Stomach (tissue), 19 donors: ENCODE measurements around the gene AGAP9. TPM values are rescaled to one million over a fixed set of nuclear protein-coding genes. Genes with fewer than 3 reads are reported as not detected.
A peak's percentile ranks its signal among the peaks of the same experiment; 100 is the strongest.
"Not testable (repeated sequence)": the region's sequence is repeated elsewhere in the genome, so short reads cannot be mapped to it uniquely, and the experiment has no call there.

Experiments
- DNase-seq, 2 donors: peaks; one replicate each; pipeline versions ENCODE4 v3.0.0 to v3.0.0-alpha.2; 2013 to 2019
- H3K27ac ChIP-seq, 5 donors: fragments of 200-600 bp in 4 of 5; sonication (generic) in 4 of 5; one replicate each; pipeline ENCODE4 v1.5.1; 2013 to 2019; ENCODE audit warnings: mild to moderate bottlenecking in 1 of 5, moderate library complexity in 1 of 5
- H3K27me3 ChIP-seq, 3 donors: fragments of 200-600 bp; sonication (generic); one replicate each; pipeline ENCODE4 v1.5.1; 2017 to 2019; ENCODE audit warnings: mixed run types in 1 of 3
- H3K36me3 ChIP-seq, 4 donors: fragments of 200-600 bp; sonication (generic); 1 replicate in 3 of 4; 2 replicates in 1 of 4; pipeline ENCODE4 v1.5.1; 2016 to 2019
- H3K4me1 ChIP-seq, 4 donors: fragments of 200-600 bp; sonication (generic); one replicate each; pipeline ENCODE4 v1.5.1; 2016 to 2019
- H3K4me3 ChIP-seq, 4 donors: fragments of 200-600 bp; sonication (generic) in 3 of 4; one replicate each; pipeline ENCODE4 v1.5.1; 2016 to 2019; ENCODE audit warnings: mild to moderate bottlenecking in 1 of 4
- H3K9me3 ChIP-seq, 4 donors: fragments of 200-600 bp; sonication (generic); one replicate each; pipeline ENCODE4 v1.5.1; 2016 to 2019
- WGBS, 5 donors: extraction: QIAGEN DNeasy Blood & Tissue Kit in 3 of 5; methylation state at CpG; one replicate each; pipeline versions ENCODE4 v1.1.5 to v1.1.7; 2013 to 2018; 5-methylcytosine and 5-hydroxymethylcytosine counted together
- intact Hi-C: fragments of 100-400 bp; cut with DNase I; formaldehyde crosslinking; loops from one replicate; pipeline ENCODE4 v1.15.1; 2023; ENCODE audit warnings: low total_unique reads
- long read RNA-seq, 10 donors: transcript quantifications; one replicate each; lab custom pipeline, GENCODE V29; 2026
- polyA plus RNA-seq, 3 donors: library from polyadenylated mRNA; stranded (reverse); fragments of 200-250 nt; gene quantifications; one replicate each; pipeline ENCODE4 v1.2.3, GENCODE V29; 2013
- total RNA-seq, 5 donors: library from RNA; depleted of rRNA; stranded (reverse); fragments of >200 nt; gene quantifications; one replicate each; pipeline versions ENCODE4 v1.1.0 to v1.2.3, GENCODE V29; 2014 to 2016
- donor health status: healthy with polysubstance abuse.
- donor health status: Bipolar disorder and iron deficiency.
- donor health status: healthy.

AGAP9 gene
- total RNA-seq (10 to 100 TPM in 4 of 5 donors, 1 to 10 TPM in 1; 1.4 to 40.3 (median 10.6) TPM), polyA plus RNA-seq (10 to 100 TPM in 1 of 3 donors, 1 to 10 TPM in 2; 3.1 to 10.8 (median 3.4) TPM)
- long read RNA-seq, donor 1: 0 reads
- long read RNA-seq, donor 2, partial matches to known transcripts: 0 of 2 reads
- long read RNA-seq, donor 2, other reads (novel, unspliced or antisense): 0 of 2 reads
- long read RNA-seq, donor 3, partial matches to known transcripts: 0 of 2 reads
- long read RNA-seq, donor 3, other reads (novel, unspliced or antisense): 0 of 2 reads
- long read RNA-seq, donor 4: 0 reads
- long read RNA-seq, donor 5: 0 reads
- long read RNA-seq, donor 6: 0 reads
- long read RNA-seq, donor 7: 0 reads
- long read RNA-seq, donor 8, partial matches to known transcripts: 0 of 1 reads
- long read RNA-seq, donor 8, other reads (novel, unspliced or antisense): 0 of 1 reads
- long read RNA-seq, donor 9, partial matches to known transcripts: 0 of 1 reads
- long read RNA-seq, donor 9, other reads (novel, unspliced or antisense): 0 of 1 reads
- long read RNA-seq, donor 10: 0 reads

GRCh38 chr10:47523475-47523874 lies at the start of gene AGAP9:
TSS of gene AGAP9 (minus strand) at chr10:47523638. CDS start at chr10:47523526, 112 bp downstream.
- DNase-seq, H3K36me3 ChIP-seq, H3K9me3 ChIP-seq, H3K4me1 ChIP-seq, H3K27ac ChIP-seq, H3K27me3 ChIP-seq, intact Hi-C loops, H3K4me3 ChIP-seq: not testable (repeated sequence)
- no CpG with 5 or more reads among the region's 20 CpGs for WGBS, 5 donors

- DNase-seq, H3K9me3 ChIP-seq, H3K36me3 ChIP-seq, intact Hi-C loops, H3K27ac ChIP-seq, H3K27me3 ChIP-seq, H3K4me1 ChIP-seq, H3K4me3 ChIP-seq: not testable (repeated sequence)
- WGBS, 5 donors: 59 to 85% (median 67%) methylated on average over 2 to 7 of the region's 9 CpGs
Observed at GRCh38 chr10:47571138-47571912, 47.9 kb upstream of the AGAP9 start.

- H3K9me3 ChIP-seq, H3K27ac ChIP-seq, DNase-seq, H3K4me1 ChIP-seq, intact Hi-C loops, H3K4me3 ChIP-seq, H3K27me3 ChIP-seq, H3K36me3 ChIP-seq: not testable (repeated sequence)
- WGBS, 5 donors: 96 to 100% (median 100%) methylated on average over 1 to 2 of the region's 7 CpGs; no CpG with 5 or more reads in 2 of the 5 donors
Observed at GRCh38 chr10:47566757-47567156, 43.3 kb upstream of the AGAP9 start.

- H3K36me3 ChIP-seq, H3K9me3 ChIP-seq, H3K4me1 ChIP-seq, H3K27ac ChIP-seq, H3K27me3 ChIP-seq, intact Hi-C loops: not testable (repeated sequence)
- peak overlapping the region in 1 of 4 donors; percentile 12 for H3K4me3 ChIP-seq
- peak in 1 of 2 donors; percentile 29 for DNase-seq
- 53 to 65% (median 62%) methylated on average over 11 to 15 of the region's 18 CpGs for WGBS, 5 donors
Observed at GRCh38 chr10:47566108-47566699, 42.8 kb upstream of the AGAP9 start.

GRCh38 chr10:47565517-47565920 lies 42.1 kb upstream of the AGAP9 start:
- DNase-seq, H3K27ac ChIP-seq, intact Hi-C loops, H3K36me3 ChIP-seq, H3K4me1 ChIP-seq, H3K27me3 ChIP-seq, H3K9me3 ChIP-seq: not testable (repeated sequence)
- WGBS, 5 donors: 60 to 87% (median 83%) methylated on average over 11 to 47 of the region's 47 CpGs
- peak overlapping the region in 1 of 4 donors; percentile 12 for H3K4me3 ChIP-seq

GRCh38 chr10:47564953-47565352 lies 41.5 kb upstream of the AGAP9 start:
- H3K9me3 ChIP-seq, intact Hi-C loops, H3K4me3 ChIP-seq, H3K36me3 ChIP-seq, DNase-seq, H3K27me3 ChIP-seq, H3K4me1 ChIP-seq, H3K27ac ChIP-seq: not testable (repeated sequence)
- WGBS, 5 donors: 94 to 99% (median 97%) methylated on average over 13 to 17 of the region's 27 CpGs; no CpG with 5 or more reads in 1 of the 5 donors

GRCh38 chr10:47564318-47564717 lies 40.9 kb upstream of the AGAP9 start:
- DNase-seq, intact Hi-C loops, H3K4me3 ChIP-seq, H3K36me3 ChIP-seq, H3K4me1 ChIP-seq, H3K27me3 ChIP-seq, H3K9me3 ChIP-seq, H3K27ac ChIP-seq: not testable (repeated sequence)
- 80 to 100% (median 95%) methylated on average over 1 to 12 of the region's 16 CpGs for WGBS, 5 donors

- H3K27ac ChIP-seq, H3K4me1 ChIP-seq, H3K4me3 ChIP-seq, H3K9me3 ChIP-seq, H3K27me3 ChIP-seq, intact Hi-C loops, H3K36me3 ChIP-seq: not testable (repeated sequence)
- WGBS, 5 donors: 12 to 36% (median 19%) methylated on average over 7 of the region's 7 CpGs
- peak in 1 of 2 donors; percentile 63 for DNase-seq
Observed at GRCh38 chr10:47560452-47560851, 37.0 kb upstream of the AGAP9 start.

GRCh38 chr10:47559718-47560308 lies 36.4 kb upstream of the AGAP9 start:
- peak overlapping the region in 3 of 5 donors; percentile 43 to 61 (median 58) for H3K27ac ChIP-seq
- H3K4me3 ChIP-seq, H3K4me1 ChIP-seq, H3K27me3 ChIP-seq, DNase-seq, intact Hi-C loops, H3K9me3 ChIP-seq, H3K36me3 ChIP-seq: not testable (repeated sequence)
- 24 to 73% (median 43%) methylated on average over 1 of the region's 1 CpG for WGBS, 5 donors

GRCh38 chr10:47558109-47558508 lies 34.7 kb upstream of the AGAP9 start:
- WGBS, 5 donors: 18 to 39% (median 31%) methylated on average over 5 of the region's 5 CpGs
- H3K4me1 ChIP-seq, intact Hi-C loops, H3K4me3 ChIP-seq, H3K9me3 ChIP-seq, H3K27me3 ChIP-seq, H3K36me3 ChIP-seq: not testable (repeated sequence)
- peak overlapping the region; percentile 57 to 76 (median 68) for H3K27ac ChIP-seq
- DNase-seq: peak; percentile 25 to 38

- H3K9me3 ChIP-seq, H3K36me3 ChIP-seq, H3K4me1 ChIP-seq, DNase-seq, intact Hi-C loops, H3K4me3 ChIP-seq, H3K27me3 ChIP-seq: not testable (repeated sequence)
- H3K27ac ChIP-seq: peak overlapping the region in 4 of 5 donors; percentile 57 to 73 (median 64)
Observed at GRCh38 chr10:47557616-47558015, 34.2 kb upstream of the AGAP9 start.
